Measurements from ENCODE around the gene YIPF1.

- TF ChIP-seq CTCF (IDR thresholded peaks at IDR 0.05; ENCODE audit: low read length) (no peak), EZH2 (optimal IDR thresholded peaks at IDR 0.05; ENCODE audit: low read depth, low read length) (no peak), EZH2phosphoT487 (IDR thresholded peaks at IDR 0.05; ENCODE audit: low read length) (no peak)
Observed at GRCh38 chr1:53838654-53838974, 51.0 kb downstream of the YIPF1 start.
